Measurements from ENCODE around the gene ADGRB3. TPM values are rescaled to one million over a fixed set of nuclear protein-coding genes. Genes with fewer than 3 reads are reported as not detected.
A peak's percentile ranks its signal among the peaks of the same experiment; 100 is the strongest.

Gene ADGRB3
- total RNA-seq, 1 donor from 2014 or later: not detected

DNA sequence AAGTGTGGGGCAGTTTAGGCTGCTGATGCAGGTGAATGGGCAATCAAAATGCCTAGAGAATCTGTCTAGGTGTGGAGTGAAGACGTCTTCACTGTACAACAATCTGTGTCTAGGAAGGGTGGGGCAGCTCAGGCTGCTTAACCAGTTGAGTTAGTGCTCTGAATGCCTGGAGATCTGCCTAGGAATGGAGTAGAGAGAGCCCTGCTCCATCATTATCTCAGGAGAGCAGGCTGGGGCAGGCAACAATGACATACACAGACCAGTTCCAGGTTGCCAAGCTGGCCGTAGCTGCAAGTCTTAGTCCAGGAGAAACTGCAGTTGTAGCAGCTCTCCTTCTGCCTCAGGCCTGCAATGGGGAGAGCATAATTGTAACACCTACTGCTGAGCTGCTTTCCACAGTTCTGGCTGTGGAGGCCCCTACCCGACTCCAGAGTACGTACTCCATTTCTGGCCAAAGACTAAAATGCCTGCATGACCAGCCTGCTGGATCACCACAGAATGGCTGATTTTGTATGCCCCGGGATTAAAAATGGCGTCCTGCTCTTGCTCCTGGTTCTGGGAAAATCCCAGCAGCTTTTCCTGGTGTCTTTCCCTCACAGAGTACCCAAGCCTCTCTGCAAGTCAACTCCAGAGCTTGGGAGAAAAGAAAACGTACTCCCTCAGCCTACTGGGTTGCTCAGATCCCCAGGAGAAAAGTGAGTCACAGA lies 545.4 kb downstream of the ADGRB3 start:
- TF ChIP-seq, protein P1, sequence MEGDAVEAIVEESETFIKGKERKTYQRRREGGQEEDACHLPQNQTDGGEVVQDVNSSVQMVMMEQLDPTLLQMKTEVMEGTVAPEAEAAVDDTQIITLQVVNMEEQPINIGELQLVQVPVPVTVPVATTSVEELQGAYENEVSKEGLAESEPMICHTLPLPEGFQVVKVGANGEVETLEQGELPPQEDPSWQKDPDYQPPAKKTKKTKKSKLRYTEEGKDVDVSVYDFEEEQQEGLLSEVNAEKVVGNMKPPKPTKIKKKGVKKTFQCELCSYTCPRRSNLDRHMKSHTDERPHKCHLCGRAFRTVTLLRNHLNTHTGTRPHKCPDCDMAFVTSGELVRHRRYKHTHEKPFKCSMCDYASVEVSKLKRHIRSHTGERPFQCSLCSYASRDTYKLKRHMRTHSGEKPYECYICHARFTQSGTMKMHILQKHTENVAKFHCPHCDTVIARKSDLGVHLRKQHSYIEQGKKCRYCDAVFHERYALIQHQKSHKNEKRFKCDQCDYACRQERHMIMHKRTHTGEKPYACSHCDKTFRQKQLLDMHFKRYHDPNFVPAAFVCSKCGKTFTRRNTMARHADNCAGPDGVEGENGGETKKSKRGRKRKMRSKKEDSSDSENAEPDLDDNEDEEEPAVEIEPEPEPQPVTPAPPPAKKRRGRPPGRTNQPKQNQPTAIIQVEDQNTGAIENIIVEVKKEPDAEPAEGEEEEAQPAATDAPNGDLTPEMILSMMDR (IDR thresholded peaks at IDR 0.05; ENCODE audit: insufficient read depth, low read length, severe bottlenecking): no peak
- H3K36me3 ChIP-seq (ENCODE audit: control insufficient read depth, insufficient read depth, low read length): no peaks in the 10 kb centered on the region
- DNase-seq (ENCODE audit: low read depth): peak; percentile 26
- FAIRE-seq: no peak
- H3K4me3 ChIP-seq (ENCODE audit: low read depth, low read length): no peak overlapping the region
- H3K27me3 ChIP-seq (ENCODE audit: control insufficient read depth, insufficient read depth, low read length): no peaks in the 10 kb centered on the region

DNA sequence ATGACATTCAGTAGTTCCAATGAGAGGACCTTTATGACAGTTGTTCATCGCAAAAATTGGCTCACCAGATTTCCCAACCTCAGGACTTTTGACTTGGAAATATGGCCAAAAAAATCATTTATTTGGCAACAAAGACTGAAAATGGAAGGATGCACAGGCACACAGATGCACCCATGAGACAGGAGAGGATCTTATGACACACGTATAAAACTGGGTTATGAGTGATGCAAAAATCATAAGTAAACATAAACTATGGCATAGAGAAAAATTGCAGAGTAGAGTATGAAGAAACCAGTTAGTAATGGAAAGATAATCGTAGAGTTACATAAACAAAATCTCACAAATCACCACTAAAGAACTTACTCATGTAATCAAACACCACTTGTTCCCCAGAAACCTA lies 546.9 kb downstream of the ADGRB3 start:
- no peak overlapping the region for H3K4me3 ChIP-seq (ENCODE audit: low read depth, low read length)
- H3K27me3 ChIP-seq (ENCODE audit: control insufficient read depth, insufficient read depth, low read length): no peaks in the 10 kb centered on the region
- no peak for FAIRE-seq
- TF ChIP-seq, protein P1 (IDR thresholded peaks at IDR 0.05; ENCODE audit: insufficient read depth, low read length, severe bottlenecking): no peak
- H3K36me3 ChIP-seq (ENCODE audit: control insufficient read depth, insufficient read depth, low read length): no peaks in the 10 kb centered on the region
- DNase-seq (ENCODE audit: low read depth): no peak

DNA sequence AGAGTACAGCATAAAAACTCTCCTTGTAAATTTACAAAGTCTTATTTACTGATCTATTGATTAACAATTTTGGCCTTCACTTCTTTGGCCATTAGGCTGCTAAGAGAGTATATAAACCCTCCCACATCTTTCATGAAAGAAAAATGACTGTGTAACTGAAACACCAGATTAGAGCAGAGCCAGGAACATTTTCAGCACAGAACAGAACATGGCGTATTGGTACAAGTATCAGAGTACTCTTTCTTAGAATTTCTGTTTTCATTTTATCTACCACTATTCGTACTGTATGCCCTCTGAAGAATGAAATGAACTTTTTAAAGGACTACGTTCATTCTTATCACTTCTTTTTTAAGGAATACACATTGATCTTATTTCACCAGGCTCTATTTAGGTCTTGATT lies 550.2 kb downstream of the ADGRB3 start:
- FAIRE-seq: no peak
- H3K27me3 ChIP-seq (ENCODE audit: control insufficient read depth, insufficient read depth, low read length): no peaks in the 10 kb centered on the region
- H3K36me3 ChIP-seq (ENCODE audit: control insufficient read depth, insufficient read depth, low read length): no peaks in the 10 kb centered on the region
- TF ChIP-seq, protein P1 (IDR thresholded peaks at IDR 0.05; ENCODE audit: insufficient read depth, low read length, severe bottlenecking): no peak
- H3K4me3 ChIP-seq (ENCODE audit: low read depth, low read length): no peak overlapping the region
- no peak for DNase-seq (ENCODE audit: low read depth)

DNA sequence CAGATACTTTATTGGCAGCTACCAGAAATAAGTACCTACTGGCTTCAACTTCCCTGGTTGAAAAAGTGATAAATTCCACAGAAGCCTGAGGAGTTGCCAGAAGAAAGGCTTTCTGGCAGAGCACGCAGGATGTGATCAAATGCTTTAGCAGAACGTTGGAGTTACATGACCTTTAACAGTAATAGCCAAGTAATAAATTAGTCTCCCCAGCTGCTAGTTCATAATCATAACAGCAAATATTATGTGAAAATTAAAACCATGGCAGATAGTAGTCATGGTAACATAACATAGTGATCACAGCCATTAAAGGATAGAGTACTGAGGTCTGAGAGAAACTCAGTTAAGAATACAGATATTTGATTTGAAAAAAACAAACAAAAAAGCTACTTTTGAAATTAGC lies 567.7 kb downstream of the ADGRB3 start:
- TF ChIP-seq, protein P1 (IDR thresholded peaks at IDR 0.05; ENCODE audit: insufficient read depth, low read length, severe bottlenecking): no peak
- no peak overlapping the region for H3K4me3 ChIP-seq (ENCODE audit: low read depth, low read length)
- H3K27me3 ChIP-seq (ENCODE audit: control insufficient read depth, insufficient read depth, low read length): no peaks in the 10 kb centered on the region
- DNase-seq (ENCODE audit: low read depth) (no peak), FAIRE-seq (no peak)
- H3K36me3 ChIP-seq (ENCODE audit: control insufficient read depth, insufficient read depth, low read length): no peaks in the 10 kb centered on the region

DNA sequence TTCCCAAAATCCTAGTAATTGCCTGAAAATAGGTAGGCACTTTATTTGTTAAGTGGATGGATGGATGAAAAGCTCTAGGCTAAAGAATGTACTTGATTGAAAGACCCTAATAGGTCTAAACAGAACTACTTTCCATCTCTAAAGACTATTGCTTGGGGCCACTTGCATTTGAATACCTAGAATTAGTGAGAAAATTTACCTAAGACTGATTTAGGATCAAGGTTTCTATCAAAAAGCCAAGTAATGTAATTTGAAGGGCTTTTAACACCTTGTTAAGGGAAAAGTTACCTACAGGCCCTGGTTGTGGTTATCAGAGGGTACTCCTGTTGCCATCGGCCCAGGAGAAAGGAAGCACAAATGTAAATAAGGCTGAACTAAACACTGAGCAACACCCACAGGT lies 581.0 kb downstream of the ADGRB3 start:
- Histone ChIP-seq H3K4me3 (ENCODE audit: low read depth, low read length) (no peak overlapping the region), H3K27me3 (ENCODE audit: control insufficient read depth, insufficient read depth, low read length) (no peaks in the 10 kb centered on the region), H3K36me3 (ENCODE audit: control insufficient read depth, insufficient read depth, low read length) (no peaks in the 10 kb centered on the region)
- DNase-seq (ENCODE audit: low read depth) (no peak), FAIRE-seq (no peak)
- TF ChIP-seq, protein P1 (IDR thresholded peaks at IDR 0.05; ENCODE audit: insufficient read depth, low read length, severe bottlenecking): no peak

DNA sequence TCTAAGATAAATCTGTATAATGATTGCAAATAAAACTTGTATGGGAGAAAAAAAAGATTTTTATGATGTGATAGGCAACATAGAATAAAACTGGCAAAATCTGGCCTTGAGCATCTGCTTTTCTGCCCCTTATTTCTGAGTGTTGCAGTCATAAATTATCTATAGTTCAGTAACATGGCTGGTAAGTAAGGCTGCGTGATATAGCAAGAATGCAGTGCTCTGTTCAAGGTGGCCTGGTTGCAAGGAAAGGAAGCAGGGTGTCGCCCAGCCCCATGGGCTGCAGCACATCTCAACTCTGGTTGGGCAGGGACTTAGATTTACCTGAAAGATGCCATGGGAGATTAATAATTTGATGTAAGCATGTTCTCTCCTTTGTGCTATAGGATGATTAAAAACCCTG lies 582.3 kb downstream of the ADGRB3 start:
- Histone ChIP-seq H3K4me3 (ENCODE audit: low read depth, low read length) (no peak overlapping the region), H3K36me3 (ENCODE audit: control insufficient read depth, insufficient read depth, low read length) (no peaks in the 10 kb centered on the region), H3K27me3 (ENCODE audit: control insufficient read depth, insufficient read depth, low read length) (no peaks in the 10 kb centered on the region)
- TF ChIP-seq, protein P1 (IDR thresholded peaks at IDR 0.05; ENCODE audit: insufficient read depth, low read length, severe bottlenecking): no peak
- DNase-seq (ENCODE audit: low read depth) (no peak), FAIRE-seq (no peak)

All from bronchial epithelial cell (primary cell).